OCI-LY1 (cell line): ENCODE measurements around the gene ZCCHC3.

Experiments
- H2AFZ ChIP-seq: fragments of 200-600 bp; sonication (generic), shearing (Covaris generic); 2 replicates; pipeline ENCODE4 v1.6.0; 2014; ENCODE audit warnings: antibody characterized with exemption, mild to moderate bottlenecking, low read length
- H3F3A ChIP-seq: fragments of 200-600 bp; sonication (generic), shearing (Covaris generic); 2 replicates; pipeline ENCODE4 v1.6.0; 2014; ENCODE audit warnings: mild to moderate bottlenecking, antibody characterized with exemption, low read length, moderate library complexity; ENCODE audit not compliant: insufficient read depth
- H3K27ac ChIP-seq: fragments of 200-600 bp; sonication (generic); 2 replicates; pipeline ENCODE4 v1.5.1; 2014; ENCODE audit warnings: low read length, mixed run types, mild to moderate bottlenecking, low read depth; ENCODE audit not compliant: poor library complexity, severe bottlenecking
- H3K27me3 ChIP-seq: fragments of 200-600 bp; sonication (generic); 2 replicates; pipeline ENCODE4 v1.6.0; 2014; ENCODE audit warnings: antibody characterized with exemption, mild to moderate bottlenecking, low read length, moderate library complexity; ENCODE audit not compliant: insufficient read depth
- H3K36me3 ChIP-seq: fragments of 200-600 bp; sonication (generic); 2 replicates; pipeline ENCODE4 v1.6.1; 2014; ENCODE audit warnings: mild to moderate bottlenecking, antibody characterized with exemption, low read length, moderate library complexity, mixed read lengths; ENCODE audit not compliant: insufficient read depth
- H3K4me1 ChIP-seq: fragments of 200-600 bp; sonication (generic); 2 replicates; pipeline ENCODE4 v1.5.1; 2014; ENCODE audit warnings: mild to moderate bottlenecking, low read length, moderate library complexity; ENCODE audit not compliant: insufficient read depth, severe bottlenecking
- H3K4me2 ChIP-seq: fragments of 200-600 bp; sonication (generic), shearing (Covaris generic); 2 replicates; pipeline ENCODE4 v1.6.1; 2014; ENCODE audit warnings: low read length
- H3K4me3 ChIP-seq: fragments of 200-600 bp; sonication (generic); 2 replicates; pipeline ENCODE4 v1.5.1; 2014; ENCODE audit warnings: low read length, low read depth, mild to moderate bottlenecking, mixed read lengths; ENCODE audit not compliant: poor library complexity, severe bottlenecking
- H3K79me2 ChIP-seq: fragments of 200-600 bp; shearing (Covaris generic); 2 replicates; pipeline ENCODE4 v1.6.1; 2016; ENCODE audit warnings: mixed run types, low read length, mixed read lengths; ENCODE audit not compliant: insufficient read depth
- H3K9ac ChIP-seq: fragments of 200-600 bp; sonication (generic), shearing (Covaris generic); 2 replicates; pipeline ENCODE4 v1.6.1; 2014; ENCODE audit warnings: mild to moderate bottlenecking, low read length, mixed read lengths
- H3K9me2 ChIP-seq: fragments of 200-600 bp; sonication (generic), shearing (Covaris generic); 2 replicates; pipeline ENCODE4 v1.6.1; 2014; ENCODE audit warnings: low read depth, mild to moderate bottlenecking, low read length, mixed read lengths
- H3K9me3 ChIP-seq: fragments of 200-600 bp; shearing (Covaris generic); 2 replicates; pipeline ENCODE4 v1.6.1; 2014; ENCODE audit warnings: low read length, mixed read lengths
- H4K20me1 ChIP-seq: fragments of 200-600 bp; sonication (generic), shearing (Covaris generic); 2 replicates; pipeline ENCODE4 v1.6.0; 2016; ENCODE audit warnings: mild to moderate bottlenecking, low read length; ENCODE audit not compliant: insufficient read depth
- CTCF ChIP-seq: fragments of 200-600 bp; sonication (generic), shearing (Covaris generic); IDR thresholded peaks from 2 replicates; pipeline ENCODE4 v1.5.1; 2017; ENCODE audit warnings: mild to moderate bottlenecking, antibody characterized with exemption, low read length, moderate library complexity, mixed read lengths
- EZH2 ChIP-seq: fragments of 200-600 bp; sonication (generic), shearing (Covaris generic); IDR thresholded peaks from 2 replicates; pipeline ENCODE4 v1.8.0; 2017; ENCODE audit warnings: borderline replicate concordance, mixed run types, mild to moderate bottlenecking, antibody characterized with exemption, low read length, moderate library complexity, mixed read lengths

The ZCCHC3 gene

DNA sequence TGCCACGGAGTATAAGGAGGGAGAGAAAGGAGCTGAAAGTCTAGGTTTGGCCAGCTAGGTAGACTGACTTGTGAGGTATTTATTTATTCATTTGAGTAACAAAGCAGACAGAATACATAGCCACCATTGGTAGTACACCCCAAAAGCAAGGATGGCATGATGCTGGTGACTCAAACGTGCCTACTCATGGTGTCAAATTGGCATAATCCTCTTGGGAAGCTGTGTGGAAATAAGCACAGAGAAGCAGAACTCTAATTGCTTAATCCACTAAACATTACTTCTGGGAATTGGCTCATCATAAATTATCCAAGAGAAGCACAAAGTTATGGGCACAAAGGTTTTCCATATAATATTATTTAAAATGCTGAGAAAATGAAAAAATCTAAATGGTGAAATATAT is 37.4 kb upstream of the ZCCHC3 start:
- H3K4me2 ChIP-seq = no peak overlapping the region

GRCh38 chr20:263701-264100 is 33.7 kb upstream of the ZCCHC3 start:
- Histone ChIP-seq H3K27ac (no peak overlapping the region), H3F3A (no peaks in the 10 kb centered on the region), H3K4me3 (no peak overlapping the region), H3K27me3 (no peaks in the 10 kb centered on the region), H4K20me1 (no peaks in the 10 kb centered on the region), H3K9me3 (no peaks in the 10 kb centered on the region), H3K9me2 (no peaks in the 10 kb centered on the region), H3K4me2 (no peak overlapping the region), H2AFZ (no peak overlapping the region), H3K4me1 (peaks cover 7% of the 10 kb centered on the region), H3K36me3 (no peaks in the 10 kb centered on the region), H3K9ac (no peak overlapping the region), H3K79me2 (no peaks in the 10 kb centered on the region)
- TF ChIP-seq CTCF (no peak), EZH2 (no peak)

More for the DNA sequence above, 37.4 kb upstream of the ZCCHC3 start:
- Histone ChIP-seq H3K27ac (no peak overlapping the region), H3K36me3 (no peaks in the 10 kb centered on the region), H3K4me1 (no peaks in the 10 kb centered on the region), H4K20me1 (no peaks in the 10 kb centered on the region), H2AFZ (no peak overlapping the region), H3F3A (no peaks in the 10 kb centered on the region), H3K79me2 (no peaks in the 10 kb centered on the region), H3K9me3 (no peaks in the 10 kb centered on the region), H3K27me3 (0 out of 2 replicates have a peak, but pooled peaks cover 4% of the 10 kb centered on the region), H3K9ac (no peak overlapping the region), H3K9me2 (no peaks in the 10 kb centered on the region), H3K4me3 (no peak overlapping the region)
- TF ChIP-seq EZH2 (no peak), CTCF (no peak)

DNA sequence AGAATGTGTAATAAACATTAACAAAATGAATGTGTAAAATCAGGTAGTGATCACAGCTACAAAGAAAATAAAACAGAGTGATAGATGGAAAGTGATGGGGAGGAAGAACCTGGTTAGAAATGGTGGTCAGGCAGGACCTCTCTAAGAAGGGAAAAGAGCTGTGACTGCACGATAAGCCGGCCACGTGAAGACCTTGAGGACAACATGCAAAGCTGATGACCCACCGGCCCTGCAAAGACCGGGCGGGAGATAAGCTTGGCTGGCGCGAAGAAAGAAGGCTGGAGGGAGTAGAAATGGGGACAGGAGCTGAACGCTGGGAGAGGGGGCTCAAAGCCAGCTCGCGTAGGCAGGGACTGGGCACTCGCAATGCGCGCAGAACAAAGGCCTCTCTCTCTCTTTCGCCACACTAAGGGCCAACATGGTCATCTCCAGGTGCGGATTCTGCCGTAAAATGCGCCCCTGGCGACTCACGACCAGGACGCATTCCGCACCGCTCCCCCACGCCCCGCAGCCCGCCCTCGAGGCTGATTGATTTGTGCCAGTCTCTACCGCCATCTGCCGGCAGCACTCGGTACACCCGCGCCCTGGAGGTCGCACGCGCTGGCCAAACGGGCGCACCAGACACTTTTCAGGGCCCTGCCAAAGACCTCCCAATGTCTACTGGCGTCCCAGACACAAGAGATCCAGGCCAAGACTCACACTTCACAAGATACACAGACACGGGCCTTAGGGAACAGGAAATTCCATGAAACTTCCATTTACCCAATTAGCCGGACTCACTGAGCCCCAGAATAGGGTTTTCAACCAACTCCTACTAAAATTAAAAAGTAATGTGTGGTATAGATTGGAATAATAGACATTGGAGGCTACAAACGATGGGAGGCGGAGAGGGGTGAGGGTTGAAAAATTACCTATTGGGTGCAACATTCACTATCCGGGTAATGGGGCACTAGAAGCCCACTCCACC is 30.5 kb upstream of the ZCCHC3 start:
- no peak overlapping the region for H3K27ac ChIP-seq
- H3K4me3 ChIP-seq = peak overlapping the region; percentile 54
- peak overlapping the region; percentile 52; the same call in 1 of the 2 replicates for H3K9ac ChIP-seq
- no peaks in the 10 kb centered on the region for H3K9me2 ChIP-seq
- H3K79me2 ChIP-seq = no peaks in the 10 kb centered on the region
- H3K9me3 ChIP-seq = no peaks in the 10 kb centered on the region
- H4K20me1 ChIP-seq = no peaks in the 10 kb centered on the region
- H2AFZ ChIP-seq = peak overlapping the region; percentile 76
- no peaks in the 10 kb centered on the region for H3K36me3 ChIP-seq
- H3K4me1 ChIP-seq = peaks cover 7% of the 10 kb centered on the region
- H3K27me3 ChIP-seq = 0 out of 2 replicates have a peak, but pooled peaks cover 4% of the 10 kb centered on the region
- peak; percentile 95 for TF ChIP-seq CTCF
- TF ChIP-seq EZH2 = no peak
- no peaks in the 10 kb centered on the region for H3F3A ChIP-seq
- H3K4me2 ChIP-seq = peak overlapping the region; percentile 68
